ENCODE results near the gene CACNA2D1. TPM values are rescaled to one million over a fixed set of nuclear protein-coding genes. Genes with fewer than 3 reads are reported as not detected.

Gene CACNA2D1
- total RNA-seq, 2 donors from 2014 or later, result not detected

GRCh38 chr7:82081644-82082224 is 361.8 kb downstream of the CACNA2D1 start:
- Mint-ChIP-seq H3K4me3 (no peak overlapping the region), H3K4me1 (no peaks in the 10 kb centered on the region), H3K27ac (no peak overlapping the region), H3K36me3 (ENCODE audit: low read depth) (no peaks in the 10 kb centered on the region), H3K27me3 (no peaks in the 10 kb centered on the region)
- ATAC-seq (no peak), DNase-seq (no peak)
- H3K9me3 ChIP-seq (ENCODE audit: control insufficient read depth, low read length, poor library complexity, severe bottlenecking), result no peaks in the 10 kb centered on the region

- H3K9me3 ChIP-seq (ENCODE audit: control insufficient read depth, low read length, poor library complexity, severe bottlenecking), result no peaks in the 10 kb centered on the region
- H3K4me1 Mint-ChIP-seq, result no peaks in the 10 kb centered on the region
- H3K27ac Mint-ChIP-seq, result no peak overlapping the region
- no peak overlapping the region for H3K4me3 Mint-ChIP-seq
- ATAC-seq, result no peak
- H3K36me3 Mint-ChIP-seq (ENCODE audit: low read depth), result no peaks in the 10 kb centered on the region
- H3K27me3 Mint-ChIP-seq, result no peaks in the 10 kb centered on the region
- DNase-seq, result no peak
These were observed 363.2 kb downstream of the CACNA2D1 start for GRCh38 chr7:82080254-82080927.

GRCh38 chr7:82079527-82079926 is 364.1 kb downstream of the CACNA2D1 start:
- Mint-ChIP-seq H3K27ac (no peak overlapping the region), H3K4me3 (no peak overlapping the region), H3K36me3 (ENCODE audit: low read depth) (no peaks in the 10 kb centered on the region), H3K4me1 (no peaks in the 10 kb centered on the region), H3K27me3 (no peaks in the 10 kb centered on the region)
- DNase-seq (no peak), ATAC-seq (no peak)
- H3K9me3 ChIP-seq (ENCODE audit: control insufficient read depth, low read length, poor library complexity, severe bottlenecking), result no peaks in the 10 kb centered on the region

GRCh38 chr7:82078807-82079206 is 364.8 kb downstream of the CACNA2D1 start:
- no peaks in the 10 kb centered on the region for H3K4me1 Mint-ChIP-seq
- peaks cover 3% of the 10 kb centered on the region for H3K9me3 ChIP-seq (ENCODE audit: control insufficient read depth, low read length, poor library complexity, severe bottlenecking)
- no peaks in the 10 kb centered on the region for H3K27me3 Mint-ChIP-seq
- no peaks in the 10 kb centered on the region for H3K36me3 Mint-ChIP-seq (ENCODE audit: low read depth)
- H3K4me3 Mint-ChIP-seq, result no peak overlapping the region
- DNase-seq (no peak), ATAC-seq (no peak)
- no peak overlapping the region for H3K27ac Mint-ChIP-seq

- peaks cover 3% of the 10 kb centered on the region for H3K9me3 ChIP-seq (ENCODE audit: control insufficient read depth, low read length, poor library complexity, severe bottlenecking)
- H3K36me3 Mint-ChIP-seq (ENCODE audit: low read depth), result no peaks in the 10 kb centered on the region
- H3K27me3 Mint-ChIP-seq, result no peaks in the 10 kb centered on the region
- H3K27ac Mint-ChIP-seq, result no peak overlapping the region
- DNase-seq, result no peak
- no peak for ATAC-seq
- H3K4me1 Mint-ChIP-seq, result no peaks in the 10 kb centered on the region
- H3K4me3 Mint-ChIP-seq, result no peak overlapping the region
These were observed 372.1 kb downstream of the CACNA2D1 start for GRCh38 chr7:82071468-82071867.

GRCh38 chr7:82067628-82068264 is 375.8 kb downstream of the CACNA2D1 start:
- ATAC-seq (no peak), DNase-seq (no peak)
- Mint-ChIP-seq H3K36me3 (ENCODE audit: low read depth) (no peaks in the 10 kb centered on the region), H3K27me3 (no peaks in the 10 kb centered on the region), H3K4me3 (no peak overlapping the region), H3K4me1 (no peaks in the 10 kb centered on the region), H3K27ac (no peak overlapping the region)
- no peaks in the 10 kb centered on the region for H3K9me3 ChIP-seq (ENCODE audit: control insufficient read depth, low read length, poor library complexity, severe bottlenecking)

- no peak overlapping the region for H3K27ac Mint-ChIP-seq
- DNase-seq (no peak), ATAC-seq (no peak)
- H3K4me3 Mint-ChIP-seq, result no peak overlapping the region
- no peaks in the 10 kb centered on the region for H3K36me3 Mint-ChIP-seq (ENCODE audit: low read depth)
- H3K9me3 ChIP-seq (ENCODE audit: control insufficient read depth, low read length, poor library complexity, severe bottlenecking), result no peaks in the 10 kb centered on the region
- H3K4me1 Mint-ChIP-seq, result no peaks in the 10 kb centered on the region
- H3K27me3 Mint-ChIP-seq, result no peaks in the 10 kb centered on the region
These were observed 386.1 kb downstream of the CACNA2D1 start for GRCh38 chr7:82057476-82057875.

GRCh38 chr7:82056282-82056681 is 387.3 kb downstream of the CACNA2D1 start:
- Mint-ChIP-seq H3K36me3 (ENCODE audit: low read depth) (no peaks in the 10 kb centered on the region), H3K27ac (no peak overlapping the region), H3K4me1 (no peaks in the 10 kb centered on the region), H3K27me3 (no peaks in the 10 kb centered on the region), H3K4me3 (no peak overlapping the region)
- no peak for ATAC-seq
- H3K9me3 ChIP-seq (ENCODE audit: control insufficient read depth, low read length, poor library complexity, severe bottlenecking), result no peaks in the 10 kb centered on the region
- no peak for DNase-seq

GRCh38 chr7:82054544-82054943 is 389.0 kb downstream of the CACNA2D1 start:
- Mint-ChIP-seq H3K36me3 (ENCODE audit: low read depth) (no peaks in the 10 kb centered on the region), H3K4me3 (no peak overlapping the region), H3K27me3 (no peaks in the 10 kb centered on the region), H3K27ac (no peak overlapping the region), H3K4me1 (no peaks in the 10 kb centered on the region)
- H3K9me3 ChIP-seq (ENCODE audit: control insufficient read depth, low read length, poor library complexity, severe bottlenecking), result no peaks in the 10 kb centered on the region
- ATAC-seq, result no peak
- no peak for DNase-seq

GRCh38 chr7:82053453-82054032 is 390.0 kb downstream of the CACNA2D1 start:
- no peak overlapping the region for H3K27ac Mint-ChIP-seq
- no peak overlapping the region for H3K4me3 Mint-ChIP-seq
- H3K36me3 Mint-ChIP-seq (ENCODE audit: low read depth), result no peaks in the 10 kb centered on the region
- ATAC-seq (no peak), DNase-seq (no peak)
- no peaks in the 10 kb centered on the region for H3K27me3 Mint-ChIP-seq
- H3K9me3 ChIP-seq (ENCODE audit: control insufficient read depth, low read length, poor library complexity, severe bottlenecking), result no peaks in the 10 kb centered on the region
- no peaks in the 10 kb centered on the region for H3K4me1 Mint-ChIP-seq

GRCh38 chr7:82051601-82052000 is 392.0 kb downstream of the CACNA2D1 start:
- ATAC-seq (no peak), DNase-seq (no peak)
- no peak overlapping the region for H3K4me3 Mint-ChIP-seq
- H3K4me1 Mint-ChIP-seq, result no peaks in the 10 kb centered on the region
- no peaks in the 10 kb centered on the region for H3K27me3 Mint-ChIP-seq
- no peaks in the 10 kb centered on the region for H3K9me3 ChIP-seq (ENCODE audit: control insufficient read depth, low read length, poor library complexity, severe bottlenecking)
- no peak overlapping the region for H3K27ac Mint-ChIP-seq
- H3K36me3 Mint-ChIP-seq (ENCODE audit: low read depth), result no peaks in the 10 kb centered on the region

- H3K36me3 Mint-ChIP-seq (ENCODE audit: low read depth), result no peaks in the 10 kb centered on the region
- no peak overlapping the region for H3K27ac Mint-ChIP-seq
- no peak overlapping the region for H3K4me3 Mint-ChIP-seq
- H3K9me3 ChIP-seq (ENCODE audit: control insufficient read depth, low read length, poor library complexity, severe bottlenecking), result no peaks in the 10 kb centered on the region
- ATAC-seq (no peak), DNase-seq (no peak)
- H3K27me3 Mint-ChIP-seq, result no peaks in the 10 kb centered on the region
- H3K4me1 Mint-ChIP-seq, result no peaks in the 10 kb centered on the region
These were observed 392.8 kb downstream of the CACNA2D1 start for GRCh38 chr7:82050792-82051191.

GRCh38 chr7:82049891-82050533 is 393.6 kb downstream of the CACNA2D1 start:
- Mint-ChIP-seq H3K4me1 (no peaks in the 10 kb centered on the region), H3K27ac (no peak overlapping the region), H3K27me3 (no peaks in the 10 kb centered on the region), H3K4me3 (no peak overlapping the region), H3K36me3 (ENCODE audit: low read depth) (no peaks in the 10 kb centered on the region)
- no peak for ATAC-seq
- no peak for DNase-seq
- no peaks in the 10 kb centered on the region for H3K9me3 ChIP-seq (ENCODE audit: control insufficient read depth, low read length, poor library complexity, severe bottlenecking)
